Measurements from ENCODE around the gene RORB. TPM values are rescaled to one million over a fixed set of nuclear protein-coding genes. Genes with fewer than 3 reads are reported as not detected.

RORB gene
- polyA plus RNA-seq (ENCODE audit: insufficient read length) = 0.10 TPM

DNA sequence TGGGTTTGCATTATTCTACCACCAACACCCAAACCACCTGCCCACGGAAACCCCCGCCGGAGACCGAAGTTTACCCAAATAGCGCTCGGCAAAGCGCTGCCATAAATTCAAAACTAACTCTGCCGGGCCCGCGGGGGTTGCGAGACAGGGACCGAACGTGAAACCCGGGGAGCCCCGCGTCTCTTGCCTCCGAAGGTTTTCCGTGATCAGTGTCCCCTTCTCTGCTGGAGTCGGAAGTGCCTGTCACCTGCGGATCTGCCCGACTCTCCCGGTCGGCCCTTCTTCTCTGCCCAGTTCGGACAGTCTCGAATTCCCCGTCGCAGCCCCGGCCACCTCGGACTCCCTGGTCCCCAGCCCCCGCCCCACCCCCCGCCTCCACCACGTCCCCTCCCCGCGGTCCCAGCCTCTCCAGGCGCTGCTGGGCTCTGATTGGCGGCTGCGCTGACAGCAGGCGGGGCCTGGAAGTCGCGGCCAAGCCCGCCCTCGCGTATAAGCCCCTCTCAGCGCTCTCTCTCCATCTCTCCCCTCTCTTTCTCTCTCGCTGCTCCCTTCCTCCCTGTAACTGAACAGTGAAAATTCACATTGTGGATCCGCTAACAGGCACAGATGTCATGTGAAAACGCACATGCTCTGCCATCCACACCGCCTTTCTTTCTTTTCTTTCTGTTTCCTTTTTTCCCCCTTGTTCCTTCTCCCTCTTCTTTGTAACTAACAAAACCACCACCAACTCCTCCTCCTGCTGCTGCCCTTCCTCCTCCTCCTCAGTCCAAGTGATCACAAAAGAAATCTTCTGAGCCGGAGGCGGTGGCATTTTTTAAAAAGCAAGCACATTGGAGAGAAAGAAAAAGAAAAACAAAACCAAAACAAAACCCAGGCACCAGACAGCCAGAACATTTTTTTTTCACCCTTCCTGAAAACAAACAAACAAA, at the start of gene RORB:
RORB (plus strand) TSS at position 517 of the 929 bp plus-strand sequence. CDS start 642 bp downstream, outside the sequence.
- peak; percentile 29 for DNase-seq (ENCODE audit: low read depth)

DNA sequence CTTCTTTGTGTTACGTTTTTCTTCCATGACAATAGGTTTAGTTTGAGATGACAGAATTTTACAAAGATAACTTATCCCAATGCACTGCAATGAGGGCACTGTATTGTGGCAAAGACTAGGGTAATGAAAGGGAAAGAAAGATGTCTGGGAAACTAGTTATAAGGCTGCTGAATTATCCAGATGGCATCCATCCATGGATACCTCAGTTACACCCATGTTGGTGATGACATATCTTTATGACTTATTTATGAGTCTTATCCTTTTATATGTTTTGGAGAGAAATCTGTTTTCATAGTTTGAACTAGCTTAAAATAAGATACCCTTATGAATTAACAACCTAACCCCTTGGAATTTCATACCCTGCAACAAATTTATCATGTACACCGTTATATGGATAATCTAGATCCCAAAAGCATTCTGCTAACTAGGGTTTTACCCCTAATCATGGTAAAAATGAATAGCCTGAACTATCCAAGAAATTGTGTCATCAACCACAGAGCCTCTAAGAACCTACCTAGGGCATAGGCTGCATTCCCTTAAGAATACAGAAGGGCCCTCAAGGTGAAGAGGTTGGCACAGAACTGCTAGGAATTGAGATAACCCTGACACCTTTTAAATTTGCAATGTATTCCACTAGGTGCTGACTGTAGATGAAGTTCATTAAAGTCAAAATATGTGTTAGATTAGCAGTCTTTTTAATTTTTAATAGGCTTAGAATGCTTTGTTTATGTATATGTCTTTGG, 49.5 kb upstream of the RORB start:
- no peak for DNase-seq (ENCODE audit: low read depth)

DNA sequence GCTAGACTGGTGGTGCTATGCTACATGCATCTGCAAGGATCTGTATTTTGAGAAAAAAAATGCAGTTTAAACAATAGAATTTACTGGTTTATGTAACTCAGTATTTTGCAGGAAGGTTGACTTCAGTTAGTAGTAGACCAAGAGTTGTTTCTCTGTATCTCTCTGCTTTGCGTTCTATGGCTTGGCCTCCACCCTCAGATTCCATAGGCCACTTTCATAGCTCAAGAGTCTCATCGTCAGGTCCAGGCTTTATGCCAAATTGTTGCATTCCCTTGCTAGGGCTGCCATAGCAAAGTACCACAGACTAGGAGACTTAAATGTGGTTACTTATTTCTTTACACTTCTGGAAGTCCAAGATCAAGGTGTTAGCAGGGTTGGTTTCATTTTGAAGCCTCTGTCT, 48.1 kb upstream of the RORB start:
- DNase-seq (ENCODE audit: low read depth) = no peak

DNA sequence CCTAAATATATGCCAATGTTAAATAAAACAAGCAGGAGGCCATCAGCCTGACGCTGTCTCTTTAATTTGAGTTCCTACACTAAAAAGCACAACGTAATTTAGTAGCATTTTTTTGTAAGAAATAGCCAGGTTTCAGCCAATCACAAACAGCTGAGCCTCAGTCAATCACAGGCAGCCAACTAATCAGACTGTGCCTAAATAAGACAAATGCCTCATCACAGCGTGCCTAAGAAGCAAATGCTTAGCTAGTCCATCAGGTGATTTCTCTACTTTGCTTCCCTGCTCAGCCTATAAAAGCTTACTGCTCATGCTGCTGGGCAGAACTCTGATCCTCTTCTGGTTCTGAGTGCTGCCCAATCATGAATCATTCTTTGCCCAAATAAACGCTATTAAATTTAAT, 38.3 kb upstream of the RORB start:
- DNase-seq (ENCODE audit: low read depth) = no peak

- no peak for DNase-seq (ENCODE audit: low read depth)
These were observed 33.3 kb upstream of the RORB start for GRCh38 chr9:74463825-74464224.

DNA sequence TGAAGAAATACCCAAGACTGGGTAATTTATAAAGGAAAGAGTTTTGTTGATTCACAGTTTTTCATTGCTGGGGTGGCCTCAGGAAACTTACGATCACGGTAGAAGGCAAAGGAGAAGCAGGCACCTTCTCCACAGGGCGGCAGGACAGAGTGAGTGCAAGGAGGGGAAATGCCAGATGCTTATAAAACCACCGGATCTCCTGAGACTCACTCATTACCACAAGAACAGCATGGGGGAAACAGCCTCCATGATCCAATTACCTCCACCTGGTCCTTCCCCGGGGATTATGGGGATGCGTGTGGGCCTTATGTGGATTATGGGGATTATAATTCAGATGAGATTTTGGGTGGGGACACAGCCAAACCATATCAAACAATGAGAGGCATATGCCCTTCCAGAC, 18.5 kb upstream of the RORB start:
- no peak for DNase-seq (ENCODE audit: low read depth)

GRCh38 chr9:74479711-74480110, 17.4 kb upstream of the RORB start:
- DNase-seq (ENCODE audit: low read depth) = no peak

DNA sequence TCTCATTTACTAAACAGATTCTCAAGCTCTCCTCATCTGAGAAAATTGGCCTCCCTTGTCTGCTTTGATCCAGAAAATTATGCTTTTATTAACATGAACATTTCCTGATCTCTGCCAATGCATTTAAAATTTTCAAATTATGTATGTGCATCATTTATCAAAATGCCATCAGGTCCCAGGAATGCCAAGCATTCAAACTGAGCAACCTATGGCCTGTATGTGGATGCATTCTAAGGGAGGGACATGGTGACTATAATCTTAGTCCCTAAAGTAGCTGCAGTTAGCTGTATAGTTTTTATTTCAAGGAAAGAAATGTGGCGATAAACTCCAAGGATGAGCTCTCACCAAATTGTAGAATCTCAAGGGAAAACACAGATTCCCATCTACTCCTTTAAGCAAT, 9.7 kb upstream of the RORB start:
- no peak for DNase-seq (ENCODE audit: low read depth)

- no peak for DNase-seq (ENCODE audit: low read depth)
These were observed 3.6 kb upstream of the RORB start for GRCh38 chr9:74493512-74493911.

DNA sequence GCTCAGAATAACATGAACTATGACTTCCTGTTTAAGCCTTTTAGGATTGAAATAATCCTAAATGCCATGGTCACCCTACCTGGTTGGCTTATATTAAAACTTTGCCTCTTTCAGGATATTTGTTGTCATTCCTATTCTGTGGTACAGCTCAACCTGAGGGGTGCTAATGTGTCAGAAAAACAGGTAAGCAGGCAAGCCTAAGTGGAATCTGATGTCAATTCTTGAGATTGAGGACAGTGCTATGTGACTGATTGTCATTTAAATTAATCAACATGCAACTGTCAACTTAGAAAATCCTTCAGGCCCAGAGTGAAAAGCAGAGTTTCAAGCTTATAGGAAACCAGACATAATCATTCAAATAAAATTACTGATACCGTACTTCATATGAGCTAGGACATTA, 2.6 kb upstream of the RORB start:
- DNase-seq (ENCODE audit: low read depth) = no peak

- no peak for DNase-seq (ENCODE audit: low read depth)
These were observed 729 bp upstream of the RORB start for GRCh38 chr9:74496406-74496805.

GRCh38 chr9:74497748-74498620, 849 bp downstream of the RORB start:
- DNase-seq (ENCODE audit: low read depth) = no peak

GRCh38 chr9:74498621-74499095, 1.5 kb downstream of the RORB start:
- no peak for DNase-seq (ENCODE audit: low read depth)

GRCh38 chr9:74499111-74499601, 2.0 kb downstream of the RORB start:
- no peak for DNase-seq (ENCODE audit: low read depth)

DNA sequence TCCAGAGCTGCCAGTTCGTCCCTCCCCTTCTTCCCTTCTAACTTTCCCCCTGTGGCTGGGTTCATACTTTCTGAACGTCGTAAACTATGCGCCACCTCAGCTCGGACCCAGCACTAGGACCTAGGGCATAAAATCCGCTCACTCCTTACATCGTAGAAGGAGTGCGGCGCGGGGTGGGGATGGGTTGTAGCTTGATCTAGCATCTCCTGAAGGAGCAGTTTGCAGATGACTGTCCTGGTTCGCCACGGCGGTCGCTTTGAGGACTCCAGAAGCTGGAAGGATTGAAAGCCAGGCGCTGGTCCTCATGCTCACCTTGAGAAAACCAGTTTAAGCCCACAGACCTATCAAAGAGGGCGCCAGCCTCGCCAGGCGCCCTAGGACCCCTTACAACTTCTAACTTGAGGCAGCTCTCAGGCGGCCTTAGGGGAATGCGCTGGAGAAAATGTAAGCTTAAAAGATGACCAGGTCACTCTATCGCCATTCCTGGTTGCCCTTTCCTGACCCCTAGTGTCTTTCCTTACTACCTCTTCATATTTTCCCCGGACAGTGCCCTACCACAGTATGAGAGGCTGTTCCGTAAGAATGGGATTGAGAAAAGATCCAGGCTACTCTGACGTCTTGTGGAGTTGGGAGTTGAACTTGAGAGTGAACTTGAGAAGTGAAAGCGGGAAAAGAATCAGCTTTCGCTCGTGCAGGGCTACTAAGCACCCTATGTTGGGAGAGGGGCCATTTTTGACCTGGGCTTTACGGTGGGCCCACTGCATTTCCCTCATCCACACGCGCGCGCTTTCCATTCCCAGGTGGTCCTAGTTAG, 2.8 kb downstream of the RORB start:
- no peak for DNase-seq (ENCODE audit: low read depth)

- no peak for DNase-seq (ENCODE audit: low read depth)
These were observed 3.4 kb downstream of the RORB start for GRCh38 chr9:74500584-74500924.

- DNase-seq (ENCODE audit: low read depth) = no peak
These were observed 4.4 kb downstream of the RORB start for GRCh38 chr9:74501570-74501969.

- DNase-seq (ENCODE audit: low read depth) = no peak
These were observed 6.1 kb downstream of the RORB start for GRCh38 chr9:74503219-74503618.

DNA sequence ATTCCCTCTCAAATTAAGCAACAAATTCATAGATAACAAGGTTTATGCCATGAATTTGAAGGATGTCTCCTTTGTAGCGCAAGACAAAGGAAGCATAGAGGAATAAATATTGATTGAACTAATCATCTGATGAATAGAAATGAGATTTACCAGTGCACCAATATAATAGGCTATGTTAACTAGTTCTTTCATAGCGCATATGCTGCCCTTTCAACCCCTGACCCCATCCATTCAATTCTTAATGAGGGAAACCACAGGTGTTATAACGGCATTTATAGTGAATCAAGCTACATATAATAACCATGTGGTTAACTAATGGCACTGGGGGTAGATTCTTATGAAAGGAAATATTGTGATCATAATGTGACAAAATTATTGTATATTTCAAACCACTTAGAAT, 6.5 kb downstream of the RORB start:
- no peak for DNase-seq (ENCODE audit: low read depth)

DNA sequence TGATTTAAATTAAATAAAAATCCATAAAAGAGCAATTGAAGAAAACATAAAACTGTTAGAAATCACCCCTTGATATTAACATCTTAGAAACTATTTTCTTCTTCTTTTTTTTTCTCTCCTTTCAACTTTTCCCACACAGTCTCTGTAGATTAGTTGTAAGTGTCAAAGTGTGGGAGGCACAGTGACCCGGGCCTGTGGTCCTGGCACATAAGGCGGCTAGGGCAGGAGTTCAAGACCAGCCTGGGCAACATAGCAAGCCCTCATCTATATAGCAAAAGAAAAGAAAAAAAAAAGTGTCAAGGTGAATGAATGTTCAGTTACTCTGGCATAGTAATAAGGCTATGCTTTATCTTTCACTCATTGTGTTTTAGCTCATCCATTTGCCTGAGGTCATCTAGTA, 14.2 kb downstream of the RORB start:
- no peak for DNase-seq (ENCODE audit: low read depth)

- no peak for DNase-seq (ENCODE audit: low read depth)
These were observed 15.3 kb downstream of the RORB start for GRCh38 chr9:74512416-74512815.
